GM21717 (cell line): ENCODE results near the gene CUL4B.
"Not testable (repeated sequence)": the region's sequence is repeated elsewhere in the genome, so short reads cannot be mapped to it uniquely, and the experiment has no call there.

Source experiments
- ATAC-seq: cut with Tn5 transposase; IDR thresholded peaks from one replicate; pipeline ENCODE4 v1.9.1; 2021; ENCODE audit warnings: mild to moderate bottlenecking, moderate library complexity; ENCODE audit not compliant: unreplicated experiment

Gene CUL4B

GRCh38 chrX:120534413-120535205 lies 26.2 kb downstream of the CUL4B start:
- ATAC-seq, result no peak

DNA sequence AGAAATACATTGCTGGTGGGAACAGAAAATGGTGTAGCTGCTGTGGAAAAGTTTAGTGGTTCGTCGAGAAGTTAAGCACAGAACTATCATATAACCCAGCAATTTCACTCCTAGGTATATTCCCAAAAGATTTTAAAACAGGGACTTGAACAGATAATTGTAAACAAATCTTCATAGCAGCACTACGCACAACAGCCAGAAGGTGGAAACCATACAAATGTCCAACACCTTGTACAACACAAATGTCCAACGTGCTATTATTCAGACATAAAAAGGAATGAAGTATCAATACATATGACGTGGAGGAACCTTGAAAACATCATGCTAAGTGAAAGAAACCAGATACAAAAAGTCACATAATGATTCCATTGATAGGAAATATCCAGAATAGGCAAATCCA lies 37.9 kb downstream of the CUL4B start:
- no peak for ATAC-seq

GRCh38 chrX:120517936-120518335 lies 42.8 kb downstream of the CUL4B start:
- no peak for ATAC-seq

- ATAC-seq, result no peak
Observed at GRCh38 chrX:120514236-120514635, 46.5 kb downstream of the CUL4B start.

DNA sequence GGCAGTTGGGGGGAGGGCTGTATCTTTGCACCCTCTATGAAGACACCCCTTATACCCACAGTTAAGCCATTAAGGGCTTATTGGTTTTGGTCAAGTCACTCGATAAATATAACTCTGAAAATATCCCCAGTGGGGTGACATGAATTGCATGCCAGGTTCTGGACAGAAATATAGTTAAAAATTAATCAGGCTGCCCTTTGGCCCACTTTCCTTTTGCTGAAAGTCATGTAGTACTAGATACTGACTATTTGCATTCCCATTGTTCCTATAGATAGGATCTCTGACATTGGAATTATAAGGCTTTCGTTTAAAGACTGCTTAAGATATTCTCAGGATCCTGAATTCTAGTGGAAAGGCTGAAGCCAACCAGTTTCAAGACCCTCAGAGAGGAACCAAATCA lies 48.1 kb downstream of the CUL4B start:
- ATAC-seq, result no peak

GRCh38 chrX:120512222-120512621 lies 48.5 kb downstream of the CUL4B start:
- no peak for ATAC-seq

- ATAC-seq, result no peak
Observed at GRCh38 chrX:120504569-120504968, 56.2 kb downstream of the CUL4B start.

DNA sequence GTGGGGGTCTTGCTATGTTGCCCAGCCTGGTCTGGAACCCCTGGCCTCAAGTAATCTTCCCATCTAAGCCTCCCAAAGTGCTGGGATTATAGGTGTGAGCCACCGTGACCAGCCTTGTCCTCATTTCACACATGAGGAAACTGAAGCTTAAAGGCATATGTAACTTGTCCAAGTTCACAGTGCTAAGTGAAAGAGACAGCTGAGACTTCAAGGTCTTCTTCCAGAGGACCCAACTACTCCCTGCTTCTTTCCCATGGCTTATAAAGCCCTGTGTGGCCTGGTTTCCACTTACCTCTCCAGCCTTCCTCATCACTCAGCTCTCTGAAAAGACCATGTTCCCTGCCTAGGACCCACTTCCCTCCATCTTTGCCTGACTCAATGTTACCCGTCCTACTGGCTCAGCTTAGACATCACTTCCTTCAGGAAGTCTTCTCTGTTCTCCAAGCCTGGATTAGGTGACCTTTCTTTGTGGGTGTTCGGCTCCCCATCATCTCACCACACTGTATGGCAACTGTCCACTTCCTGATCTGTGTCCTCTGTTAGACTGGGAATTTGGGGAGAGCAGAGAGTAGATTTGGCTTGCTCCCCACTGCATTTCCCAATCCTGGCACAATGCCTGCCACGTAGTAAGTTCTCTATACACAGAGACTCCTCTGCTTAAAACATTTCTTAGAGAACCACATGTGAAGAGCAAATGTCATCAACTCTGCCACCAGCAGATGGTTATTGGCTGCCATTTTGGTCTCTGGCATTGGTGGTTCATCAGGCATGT lies 61.3 kb downstream of the CUL4B start:
- ATAC-seq, result no peak

DNA sequence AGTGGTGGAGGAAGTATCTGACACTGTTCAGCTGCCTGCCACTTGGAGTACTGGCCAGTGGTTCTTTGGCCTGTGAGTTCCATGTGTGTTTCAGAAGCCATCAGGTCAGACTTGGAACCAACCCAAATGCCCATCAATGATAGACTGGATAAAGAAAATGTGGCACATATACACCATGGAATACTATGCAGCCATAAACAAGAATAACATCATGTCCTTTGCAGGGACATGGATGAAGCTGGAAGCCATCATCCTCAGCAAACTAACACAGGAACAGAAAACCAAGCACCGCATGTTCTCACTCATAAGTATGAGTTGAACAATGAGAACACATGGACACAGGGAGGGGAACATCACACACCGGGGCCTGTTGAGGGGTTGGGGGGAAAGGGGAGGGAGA lies 70.6 kb downstream of the CUL4B start:
- ATAC-seq, result not testable (repeated sequence)

DNA sequence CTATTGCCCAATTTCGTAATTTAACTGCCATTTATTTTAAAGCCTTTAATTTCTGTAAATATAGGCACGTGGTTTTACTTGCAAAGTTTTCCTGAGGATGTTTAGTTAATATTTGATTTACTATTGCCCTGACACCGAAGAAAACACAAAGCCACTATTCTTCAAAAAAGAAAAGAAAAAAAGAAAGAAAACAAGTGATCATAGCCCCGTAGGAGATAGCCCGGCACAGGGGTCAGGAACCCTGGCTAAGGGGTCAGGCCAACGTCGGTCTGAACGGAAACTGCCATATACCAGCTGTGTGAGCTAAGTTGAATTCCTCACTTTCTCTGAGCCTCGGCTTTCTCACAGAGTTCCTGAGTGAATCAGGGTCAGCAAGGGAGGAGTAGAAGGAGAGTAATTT lies 74.0 kb downstream of the CUL4B start:
- ATAC-seq, result no peak

- peak; percentile 84 for ATAC-seq
Observed at GRCh38 chrX:120485638-120486520, 74.9 kb downstream of the CUL4B start.

DNA sequence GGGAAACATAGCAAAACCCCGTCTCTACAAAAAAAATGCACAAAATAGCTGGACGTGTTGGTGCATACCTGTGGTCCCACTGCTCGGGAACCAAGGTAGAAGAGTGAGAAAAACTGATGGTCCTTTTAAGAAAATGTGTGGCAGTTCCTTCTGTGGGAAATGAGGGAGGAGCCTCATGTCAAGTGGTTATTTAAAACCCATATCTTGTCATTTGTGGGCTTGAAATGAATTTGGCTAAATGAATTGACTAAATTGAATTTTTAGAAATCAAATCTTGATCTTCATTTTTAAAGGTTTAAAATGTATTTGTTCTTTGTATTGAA lies 75.5 kb downstream of the CUL4B start:
- ATAC-seq, result no peak

- ATAC-seq, result no peak
Observed at GRCh38 chrX:120477453-120477852, 83.3 kb downstream of the CUL4B start.

DNA sequence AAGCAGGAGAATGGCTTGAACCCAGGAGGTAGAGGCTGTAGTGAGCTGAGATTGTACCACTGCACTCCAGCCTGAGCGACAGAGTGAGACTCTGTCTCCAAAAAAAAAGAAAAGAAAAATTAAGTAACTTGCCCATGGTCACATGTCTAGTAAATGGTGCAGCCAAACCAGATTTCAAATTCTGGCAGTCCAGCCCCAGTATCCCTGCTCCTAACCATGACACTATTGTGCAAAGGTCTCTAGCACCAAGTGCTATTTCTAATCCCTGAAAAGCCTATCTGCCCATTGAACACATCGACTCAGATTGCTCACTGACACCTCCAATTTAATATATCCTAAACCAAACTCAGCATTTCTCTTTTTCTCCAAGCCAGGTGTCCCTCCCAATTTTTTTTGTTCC lies 84.0 kb downstream of the CUL4B start:
- no peak for ATAC-seq

DNA sequence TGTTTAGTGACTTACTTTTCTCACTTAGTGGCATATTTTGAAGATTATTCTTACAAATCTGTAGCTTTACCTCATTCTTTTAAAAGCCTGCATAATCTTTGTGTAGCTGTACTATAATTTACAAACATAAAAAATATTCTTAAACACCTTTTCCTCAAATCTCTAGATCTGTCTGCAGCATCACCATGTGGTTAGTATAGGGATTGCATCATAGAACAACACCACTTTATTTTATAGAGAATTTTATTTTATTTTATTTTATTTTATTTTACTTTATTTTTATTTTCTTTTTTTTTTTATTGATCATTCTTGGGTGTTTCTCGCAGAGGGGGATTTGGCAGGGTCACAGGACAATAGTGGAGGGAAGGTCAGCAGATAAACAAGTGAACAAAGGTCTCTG lies 85.3 kb downstream of the CUL4B start:
- ATAC-seq, result not testable (repeated sequence)
